Right atrium auricular region (tissue), 2 donors: ENCODE data around the gene TUBB8B. TPM values are rescaled to one million over a fixed set of nuclear protein-coding genes. Genes with fewer than 3 reads are reported as not detected.
A peak's percentile ranks its signal among the peaks of the same experiment; 100 is the strongest.
"Not testable (repeated sequence)": the region's sequence is repeated elsewhere in the genome, so short reads cannot be mapped to it uniquely, and the experiment has no call there.

Experiments used
- DNase-seq: peaks from one replicate; pipeline ENCODE4 v3.0.0-alpha.2; 2019; ENCODE audit warnings: low spot score
- H3K27ac ChIP-seq, 2 donors: fragments of 200-600 bp; sonication (generic); 1 replicate in 1 of 2; 2 replicates in 1 of 2; pipeline ENCODE4 v1.5.1; 2016 to 2019
- H3K27me3 ChIP-seq, 2 donors: fragments of 200-600 bp; sonication (generic); one replicate each; pipeline versions ENCODE4 v1.5.1 to v1.6.0; 2017 to 2019
- H3K36me3 ChIP-seq: fragments of 200-600 bp; sonication (generic); one replicate; pipeline ENCODE4 v1.5.1; 2016
- H3K4me1 ChIP-seq, 2 donors: fragments of 200-600 bp; sonication (generic); one replicate each; pipeline versions ENCODE4 v1.5.1 to v1.6.0; 2017 to 2019
- H3K4me3 ChIP-seq, 2 donors: fragments of 200-600 bp; sonication (generic); 1 replicate in 1 of 2; 2 replicates in 1 of 2; pipeline ENCODE4 v1.5.1; 2017 to 2019; ENCODE audit warnings: mild to moderate bottlenecking in 1 of 2, moderate library complexity in 1 of 2
- H3K9me3 ChIP-seq, 2 donors: fragments of 200-600 bp; sonication (generic); one replicate each; pipeline ENCODE4 v1.5.1; 2019
- total RNA-seq, 2 donors: library from RNA; depleted of rRNA; stranded (reverse); fragments of >200 nt; gene quantifications; one replicate each; pipeline ENCODE4 v1.1.0, GENCODE V29; 2016
- TF ChIP-seq, protein P1 (sequence below), 2 donors: fragments of 200-600 bp; sonication (generic); IDR thresholded peaks; one replicate each; pipeline ENCODE4 v1.5.1; 2019; ENCODE audit warnings: antibody characterized with exemption in 2 of 2

The TUBB8B gene
- total RNA-seq, 2 donors from 2014 or later: not detected

DNA sequence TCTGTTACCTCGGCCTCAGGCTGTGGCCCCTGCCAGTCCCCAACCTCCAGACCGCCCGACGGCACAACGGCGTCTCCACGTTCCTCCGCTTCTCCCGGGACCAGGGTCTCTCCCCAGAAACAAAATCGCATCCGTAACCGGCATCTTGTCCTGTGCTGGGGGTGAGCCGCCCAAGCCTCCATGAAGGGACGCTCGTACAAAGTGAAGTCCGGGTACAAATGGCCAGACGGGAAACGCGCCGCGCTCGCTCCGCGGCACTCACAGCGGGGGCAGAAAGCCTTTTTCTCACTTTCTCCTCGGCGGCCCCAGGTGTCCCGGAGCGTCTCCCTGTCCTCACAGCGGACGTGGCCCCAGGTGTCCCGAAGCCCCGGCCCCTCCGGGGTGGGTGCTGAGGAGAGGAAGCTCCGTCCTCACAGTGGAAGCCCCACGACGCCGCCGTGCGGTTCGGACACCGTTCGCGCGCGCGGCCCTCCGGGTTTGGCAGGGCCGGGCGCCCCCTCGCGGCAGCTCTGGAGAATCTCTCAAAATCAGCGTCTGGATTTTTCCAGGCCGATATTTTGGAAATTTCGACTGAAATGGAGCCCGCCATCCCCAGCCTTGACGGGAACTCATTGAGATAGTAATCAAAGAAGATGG, 26.2 kb upstream of the TUBB8B start:
- TF ChIP-seq, protein P1, sequence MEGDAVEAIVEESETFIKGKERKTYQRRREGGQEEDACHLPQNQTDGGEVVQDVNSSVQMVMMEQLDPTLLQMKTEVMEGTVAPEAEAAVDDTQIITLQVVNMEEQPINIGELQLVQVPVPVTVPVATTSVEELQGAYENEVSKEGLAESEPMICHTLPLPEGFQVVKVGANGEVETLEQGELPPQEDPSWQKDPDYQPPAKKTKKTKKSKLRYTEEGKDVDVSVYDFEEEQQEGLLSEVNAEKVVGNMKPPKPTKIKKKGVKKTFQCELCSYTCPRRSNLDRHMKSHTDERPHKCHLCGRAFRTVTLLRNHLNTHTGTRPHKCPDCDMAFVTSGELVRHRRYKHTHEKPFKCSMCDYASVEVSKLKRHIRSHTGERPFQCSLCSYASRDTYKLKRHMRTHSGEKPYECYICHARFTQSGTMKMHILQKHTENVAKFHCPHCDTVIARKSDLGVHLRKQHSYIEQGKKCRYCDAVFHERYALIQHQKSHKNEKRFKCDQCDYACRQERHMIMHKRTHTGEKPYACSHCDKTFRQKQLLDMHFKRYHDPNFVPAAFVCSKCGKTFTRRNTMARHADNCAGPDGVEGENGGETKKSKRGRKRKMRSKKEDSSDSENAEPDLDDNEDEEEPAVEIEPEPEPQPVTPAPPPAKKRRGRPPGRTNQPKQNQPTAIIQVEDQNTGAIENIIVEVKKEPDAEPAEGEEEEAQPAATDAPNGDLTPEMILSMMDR (IDR thresholded peaks at IDR 0.05): peak in 1 of 2 donors; percentile 28
- not testable (repeated sequence) for H3K36me3 ChIP-seq, DNase-seq, H3K4me1 ChIP-seq, H3K27ac ChIP-seq, H3K27me3 ChIP-seq, H3K9me3 ChIP-seq, H3K4me3 ChIP-seq

DNA sequence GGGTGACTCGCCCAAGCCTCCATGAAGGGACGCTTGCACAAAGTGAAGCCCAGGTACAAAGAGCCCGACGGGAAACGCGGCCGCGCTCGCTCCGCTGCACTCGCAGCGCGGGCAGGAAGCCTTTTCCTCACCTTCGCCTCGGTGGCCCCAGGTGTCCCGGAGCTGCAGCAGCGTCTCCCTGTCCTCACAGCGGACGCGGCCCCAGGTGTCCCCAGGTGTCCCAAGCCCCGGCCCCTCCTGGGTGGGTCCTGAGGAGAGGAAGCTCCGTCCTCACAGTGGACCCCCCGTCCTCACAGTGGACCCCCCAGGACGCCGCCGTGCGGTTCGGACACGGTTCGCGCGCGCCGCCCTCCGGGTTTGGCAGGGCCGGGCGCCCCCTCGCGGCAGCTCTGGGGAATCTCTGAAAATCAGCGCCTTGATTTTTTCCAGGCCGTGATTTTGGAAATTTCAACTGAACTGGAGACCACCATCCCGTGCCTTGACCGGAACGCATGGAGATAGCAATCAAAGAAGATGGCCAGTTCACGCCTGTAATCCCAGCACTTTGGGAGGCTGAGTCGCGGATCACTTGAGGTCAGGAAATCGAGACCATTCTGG, 23.9 kb upstream of the TUBB8B start:
- not testable (repeated sequence) for H3K27ac ChIP-seq, H3K4me1 ChIP-seq, H3K36me3 ChIP-seq, H3K9me3 ChIP-seq, H3K4me3 ChIP-seq, DNase-seq, H3K27me3 ChIP-seq

DNA sequence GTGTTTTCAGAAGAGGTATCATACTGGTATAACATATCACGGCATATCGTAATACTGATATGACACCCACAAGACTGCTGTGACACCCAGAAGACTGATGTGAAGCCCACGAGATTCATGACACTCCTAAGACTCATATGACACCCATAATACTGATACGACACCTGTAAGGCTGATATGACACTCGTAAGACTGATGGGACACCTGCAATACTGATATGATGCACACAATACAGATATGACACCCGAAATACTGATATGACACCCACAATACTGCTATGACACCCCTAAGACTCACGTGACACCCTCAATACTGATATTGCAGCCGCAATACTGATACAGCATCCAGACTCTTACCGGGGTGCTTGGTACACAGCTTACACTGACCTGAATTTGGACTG, 18.3 kb upstream of the TUBB8B start:
- H3K27me3 ChIP-seq, H3K9me3 ChIP-seq, H3K27ac ChIP-seq, H3K36me3 ChIP-seq, DNase-seq, H3K4me3 ChIP-seq, H3K4me1 ChIP-seq: not testable (repeated sequence)

DNA sequence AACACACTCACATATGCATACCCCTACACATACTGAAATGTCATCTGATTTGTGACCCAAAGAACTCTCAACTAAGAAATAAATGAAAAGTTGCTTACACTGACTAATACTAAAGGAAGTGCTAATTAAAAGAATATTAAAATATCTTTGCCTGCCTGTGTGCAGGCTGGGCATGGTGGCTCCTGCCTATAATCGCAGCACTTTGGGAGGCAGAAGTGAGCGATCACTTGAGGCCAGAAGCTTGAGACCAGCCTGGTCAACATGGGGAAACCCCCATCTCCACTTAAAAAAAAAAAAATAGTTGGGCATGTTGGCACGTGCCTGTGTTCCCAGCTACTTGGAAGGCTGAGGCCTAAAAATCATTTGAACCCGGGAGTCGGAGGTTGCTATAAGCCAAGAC, 14.9 kb upstream of the TUBB8B start:
- not testable (repeated sequence) for H3K4me1 ChIP-seq, H3K4me3 ChIP-seq, H3K27me3 ChIP-seq, DNase-seq, H3K9me3 ChIP-seq, H3K36me3 ChIP-seq, H3K27ac ChIP-seq

DNA sequence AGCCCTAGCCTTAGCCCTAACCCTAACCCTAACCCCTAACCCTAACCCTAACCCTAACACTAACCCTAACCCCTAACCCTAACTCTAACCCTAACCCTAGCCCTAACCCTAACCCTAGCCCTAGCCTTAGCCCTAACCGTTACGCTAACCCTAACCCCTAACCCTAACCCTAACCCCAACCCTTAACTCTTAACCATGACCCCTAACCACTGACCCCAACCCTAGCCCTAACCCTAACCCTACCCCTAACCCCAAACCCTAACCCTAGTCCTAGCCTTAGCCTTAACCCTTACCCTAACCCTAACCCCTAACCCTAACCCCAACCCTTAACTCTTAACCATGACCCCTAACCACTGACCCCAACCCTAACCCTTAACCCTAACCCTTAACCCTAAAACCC, 14.2 kb upstream of the TUBB8B start:
- not testable (repeated sequence) for H3K4me3 ChIP-seq, H3K9me3 ChIP-seq, DNase-seq, H3K36me3 ChIP-seq, H3K27me3 ChIP-seq, H3K27ac ChIP-seq, H3K4me1 ChIP-seq

DNA sequence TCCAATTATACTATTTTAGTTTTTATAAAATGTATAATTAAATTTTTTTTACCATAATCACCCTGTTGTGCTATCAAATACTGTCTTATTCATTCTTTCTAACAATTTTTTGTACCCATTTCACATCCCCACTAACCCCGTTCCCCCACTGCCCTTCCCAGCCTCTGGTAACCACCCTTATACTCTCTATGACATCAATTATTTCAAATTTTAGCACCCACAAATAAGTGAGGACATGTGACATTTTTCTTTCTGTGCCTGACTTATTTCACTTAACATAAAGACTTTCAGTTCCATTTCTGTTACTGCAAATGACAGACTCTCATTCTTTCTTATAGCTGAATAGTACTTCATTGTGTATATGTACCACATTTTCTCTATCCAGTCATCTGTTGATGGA, 5.0 kb upstream of the TUBB8B start:
- not testable (repeated sequence) for H3K36me3 ChIP-seq, H3K27ac ChIP-seq, H3K4me3 ChIP-seq, H3K27me3 ChIP-seq, H3K4me1 ChIP-seq, DNase-seq, H3K9me3 ChIP-seq

DNA sequence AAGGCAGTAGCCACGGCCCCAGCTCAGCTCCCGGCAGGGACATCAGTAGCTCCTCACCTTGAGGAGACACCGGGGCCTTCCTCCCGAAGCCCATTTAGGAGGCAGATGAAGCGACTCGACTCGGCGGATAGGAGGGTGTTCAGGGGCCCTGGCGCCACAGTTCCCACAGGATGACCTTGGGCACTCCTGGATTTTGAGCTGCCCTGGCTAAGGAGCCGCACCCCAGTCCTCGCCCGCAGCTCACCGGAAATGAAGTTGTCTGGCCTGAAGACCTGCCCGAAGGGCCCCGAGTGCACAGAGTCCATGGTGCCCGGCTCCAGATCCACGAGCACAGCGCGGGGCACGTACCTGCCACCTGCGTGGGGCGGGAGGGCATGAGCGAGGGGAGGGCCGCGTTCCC, 719 bp downstream of the TUBB8B start:
- H3K27me3 ChIP-seq, H3K4me1 ChIP-seq, H3K36me3 ChIP-seq, H3K27ac ChIP-seq, H3K4me3 ChIP-seq, DNase-seq, H3K9me3 ChIP-seq: not testable (repeated sequence)

DNA sequence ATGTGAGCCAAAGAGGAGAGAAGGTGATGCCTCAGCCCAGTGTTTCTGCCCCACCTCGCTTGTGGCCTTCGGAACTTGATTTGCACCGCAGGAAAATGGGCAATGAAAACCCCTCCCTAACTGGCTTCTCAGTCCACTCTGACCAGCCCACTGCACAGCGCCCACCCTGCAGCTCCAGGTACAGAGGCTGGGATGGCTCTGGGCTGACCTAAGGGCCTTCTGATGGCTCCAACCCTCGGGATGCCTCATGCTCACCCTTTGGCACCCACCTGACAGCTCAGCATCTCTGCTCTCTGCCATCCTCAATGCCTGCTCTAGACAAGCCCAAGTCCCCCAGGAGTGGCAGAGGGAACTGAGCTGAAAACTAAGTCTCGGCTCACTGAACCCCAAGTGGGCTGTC, 36.2 kb downstream of the TUBB8B start:
- H3K4me1 ChIP-seq, H3K27ac ChIP-seq, DNase-seq, H3K4me3 ChIP-seq, H3K27me3 ChIP-seq, H3K9me3 ChIP-seq, H3K36me3 ChIP-seq: not testable (repeated sequence)

DNA sequence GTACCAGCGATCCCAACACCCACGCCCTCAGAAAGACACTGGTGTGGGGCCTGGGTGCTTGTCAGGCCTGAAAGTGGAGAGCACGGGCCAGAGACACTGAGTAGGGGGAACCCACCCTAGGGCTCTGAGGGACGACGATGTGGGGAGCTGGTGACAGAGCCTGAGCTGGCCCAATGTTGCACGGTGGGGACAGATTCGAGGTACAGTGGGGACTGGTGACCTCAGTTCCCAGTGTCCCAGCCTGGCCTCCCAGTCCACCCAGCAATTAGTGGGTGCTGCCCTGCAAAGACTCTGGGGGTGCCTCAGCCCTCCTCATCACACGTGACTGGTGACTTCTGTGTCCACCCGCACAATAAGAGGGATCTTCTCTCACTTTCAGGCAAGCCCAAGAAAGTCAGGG, 36.6 kb downstream of the TUBB8B start:
- not testable (repeated sequence) for H3K4me3 ChIP-seq, DNase-seq, H3K36me3 ChIP-seq, H3K27ac ChIP-seq, H3K4me1 ChIP-seq, H3K27me3 ChIP-seq, H3K9me3 ChIP-seq

DNA sequence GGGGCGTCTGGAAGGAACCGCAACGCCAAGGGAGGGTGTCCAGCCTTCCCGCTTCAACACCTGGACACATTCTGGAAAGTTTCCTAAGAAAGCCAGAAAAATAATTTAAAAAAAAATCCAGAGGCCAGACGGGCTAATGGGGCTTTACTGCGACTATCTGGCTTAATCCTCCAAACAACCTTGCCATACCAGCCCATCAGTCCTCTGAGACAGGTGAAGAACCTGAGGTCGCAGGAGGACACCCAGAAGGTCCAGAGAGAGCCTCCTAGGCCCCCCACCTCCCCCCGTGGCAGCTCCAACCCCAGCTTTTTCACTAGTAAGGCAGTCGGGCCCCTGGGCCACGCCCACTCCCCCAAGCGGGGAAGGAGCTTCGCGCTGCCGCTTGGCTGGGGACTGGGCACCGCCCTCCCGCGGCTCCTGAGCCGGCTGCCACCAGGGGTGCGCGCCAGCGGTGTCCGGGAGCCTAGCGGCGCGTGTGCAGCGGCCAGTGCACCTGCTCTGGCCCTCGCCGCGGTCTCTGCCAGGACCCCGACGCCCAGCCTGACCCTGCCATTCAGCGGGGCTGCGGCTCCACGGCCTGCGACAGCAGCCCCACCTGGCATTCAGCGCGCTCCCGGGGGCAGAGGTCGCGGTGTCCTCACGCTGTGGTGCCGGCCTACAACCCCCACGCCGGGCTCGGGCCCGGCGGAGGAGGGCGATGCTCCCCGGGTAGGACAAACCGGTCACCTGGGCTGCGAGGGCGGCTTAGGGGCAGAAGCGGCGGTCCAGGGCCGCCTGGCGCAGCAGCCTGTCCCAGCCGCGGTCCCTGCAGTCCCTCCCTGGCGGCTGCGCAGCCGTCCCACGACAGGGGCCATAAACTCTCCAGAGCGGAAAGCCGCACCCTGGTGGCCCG, 37.8 kb downstream of the TUBB8B start:
- H3K9me3 ChIP-seq, H3K4me3 ChIP-seq, H3K27ac ChIP-seq, H3K4me1 ChIP-seq, H3K27me3 ChIP-seq, H3K36me3 ChIP-seq, DNase-seq: not testable (repeated sequence)

DNA sequence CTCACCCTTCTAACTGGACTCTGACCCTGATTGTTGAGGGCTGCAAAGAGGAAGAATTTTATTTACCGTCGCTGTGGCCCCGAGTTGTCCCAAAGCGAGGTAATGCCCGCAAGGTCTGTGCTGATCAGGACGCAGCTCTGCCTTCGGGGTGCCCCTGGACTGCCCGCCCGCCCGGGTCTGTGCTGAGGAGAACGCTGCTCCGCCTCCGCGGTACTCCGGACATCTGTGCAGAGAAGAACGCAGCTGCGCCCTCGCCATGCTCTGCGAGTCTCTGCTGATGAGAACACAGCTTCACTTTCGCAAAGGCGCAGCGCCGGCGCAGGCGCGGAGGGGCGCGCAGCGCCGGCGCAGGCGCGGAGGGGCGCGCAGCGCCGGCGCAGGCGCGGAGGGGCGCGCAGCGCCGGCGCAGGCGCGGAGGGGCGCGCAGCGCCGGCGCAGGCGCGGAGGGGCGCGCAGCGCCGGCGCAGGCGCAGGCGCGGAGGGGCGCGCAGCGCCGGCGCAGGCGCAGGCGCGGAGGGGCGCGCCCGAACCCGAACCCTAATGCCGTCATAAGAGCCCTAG, 38.7 kb downstream of the TUBB8B start:
- not testable (repeated sequence) for H3K27ac ChIP-seq, H3K4me3 ChIP-seq, H3K36me3 ChIP-seq, H3K4me1 ChIP-seq, DNase-seq, H3K9me3 ChIP-seq, H3K27me3 ChIP-seq

DNA sequence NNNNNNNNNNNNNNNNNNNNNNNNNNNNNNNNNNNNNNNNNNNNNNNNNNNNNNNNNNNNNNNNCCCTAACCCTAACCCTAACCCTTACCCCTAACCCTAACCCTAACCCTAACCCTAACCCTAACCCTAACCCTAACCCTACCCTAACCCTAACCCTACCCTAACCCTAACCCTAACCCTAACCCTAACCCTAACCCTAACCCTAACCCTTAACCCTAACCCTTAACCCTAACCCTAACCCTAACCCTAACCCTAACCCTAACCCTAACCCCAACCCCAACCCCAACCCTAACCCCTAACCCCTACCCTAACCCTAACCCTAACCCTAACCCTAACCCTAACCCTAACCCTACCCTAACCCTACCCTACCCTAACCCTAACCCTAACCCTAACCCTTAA, 39.5 kb downstream of the TUBB8B start:
- H3K4me3 ChIP-seq, H3K9me3 ChIP-seq, DNase-seq, H3K27ac ChIP-seq, H3K27me3 ChIP-seq, H3K36me3 ChIP-seq, H3K4me1 ChIP-seq: not testable (repeated sequence)
